ENCODE measurements around the gene LLGL2. TPM values are rescaled to one million over a fixed set of nuclear protein-coding genes. Genes with fewer than 3 reads are reported as not detected.
A peak's percentile ranks its signal among the peaks of the same experiment; 100 is the strongest.

Gene LLGL2
- total RNA-seq, 4 donors from 2014 or later: 40.0 to 101 (median 67.3) TPM

- TF ChIP-seq, protein P1, sequence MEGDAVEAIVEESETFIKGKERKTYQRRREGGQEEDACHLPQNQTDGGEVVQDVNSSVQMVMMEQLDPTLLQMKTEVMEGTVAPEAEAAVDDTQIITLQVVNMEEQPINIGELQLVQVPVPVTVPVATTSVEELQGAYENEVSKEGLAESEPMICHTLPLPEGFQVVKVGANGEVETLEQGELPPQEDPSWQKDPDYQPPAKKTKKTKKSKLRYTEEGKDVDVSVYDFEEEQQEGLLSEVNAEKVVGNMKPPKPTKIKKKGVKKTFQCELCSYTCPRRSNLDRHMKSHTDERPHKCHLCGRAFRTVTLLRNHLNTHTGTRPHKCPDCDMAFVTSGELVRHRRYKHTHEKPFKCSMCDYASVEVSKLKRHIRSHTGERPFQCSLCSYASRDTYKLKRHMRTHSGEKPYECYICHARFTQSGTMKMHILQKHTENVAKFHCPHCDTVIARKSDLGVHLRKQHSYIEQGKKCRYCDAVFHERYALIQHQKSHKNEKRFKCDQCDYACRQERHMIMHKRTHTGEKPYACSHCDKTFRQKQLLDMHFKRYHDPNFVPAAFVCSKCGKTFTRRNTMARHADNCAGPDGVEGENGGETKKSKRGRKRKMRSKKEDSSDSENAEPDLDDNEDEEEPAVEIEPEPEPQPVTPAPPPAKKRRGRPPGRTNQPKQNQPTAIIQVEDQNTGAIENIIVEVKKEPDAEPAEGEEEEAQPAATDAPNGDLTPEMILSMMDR (IDR thresholded peaks at IDR 0.05): no peak
- no peak for TF ChIP-seq POLR2A (IDR thresholded peaks at IDR 0.05)
- H3K27me3 ChIP-seq: no peaks in the 10 kb centered on the region
- peaks cover 8 to 71% (median 36%) of the 10 kb centered on the region in 3 donors for H3K4me1 ChIP-seq
- WGBS, 2 donors: 48 to 66% methylated on average over 4 to 7 of the region's 27 CpGs
- peak overlapping the region; percentile 31 to 93 (median 88) for H3K27ac ChIP-seq
- DNase-seq: no peak
- intact Hi-C loops (cut with DNase I): loop anchor here (10.0 kb wide), 2 partner anchors 183 to 247 kb away; no protein-coding TSS in a partner anchor
- H3K36me3 ChIP-seq: peaks cover 12 to 62% (median 17%) of the 10 kb centered on the region in 3 donors
- H3K9me3 ChIP-seq: no peaks in the 10 kb centered on the region
- peak overlapping the region in 1 of 4 donors; percentile 38 for H3K4me3 ChIP-seq
These were observed 17.5 kb upstream of the LLGL2 start for GRCh38 chr17:75507733-75508719.

- H3K9me3 ChIP-seq: no peaks in the 10 kb centered on the region
- no peak for DNase-seq
- 72 to 80% methylated on average over 1 to 2 of the region's 5 CpGs for WGBS, 2 donors
- peak overlapping the region in 2 of 4 donors; percentile 9 to 38 for H3K4me3 ChIP-seq
- TF ChIP-seq, protein P1 (IDR thresholded peaks at IDR 0.05): no peak
- TF ChIP-seq POLR2A (IDR thresholded peaks at IDR 0.05): no peak
- H3K36me3 ChIP-seq: peaks cover 12 to 53% (median 14%) of the 10 kb centered on the region in 3 donors
- H3K4me1 ChIP-seq: peaks cover 17 to 73% (median 45%) of the 10 kb centered on the region in 3 donors
- peak overlapping the region; percentile 28 to 93 (median 88) for H3K27ac ChIP-seq
- intact Hi-C loops (cut with DNase I): loop anchor here (10.0 kb wide), 2 partner anchors 184 to 246 kb away; no protein-coding TSS in a partner anchor
- no peaks in the 10 kb centered on the region for H3K27me3 ChIP-seq
These were observed 16.6 kb upstream of the LLGL2 start for GRCh38 chr17:75508931-75509361.

DNA sequence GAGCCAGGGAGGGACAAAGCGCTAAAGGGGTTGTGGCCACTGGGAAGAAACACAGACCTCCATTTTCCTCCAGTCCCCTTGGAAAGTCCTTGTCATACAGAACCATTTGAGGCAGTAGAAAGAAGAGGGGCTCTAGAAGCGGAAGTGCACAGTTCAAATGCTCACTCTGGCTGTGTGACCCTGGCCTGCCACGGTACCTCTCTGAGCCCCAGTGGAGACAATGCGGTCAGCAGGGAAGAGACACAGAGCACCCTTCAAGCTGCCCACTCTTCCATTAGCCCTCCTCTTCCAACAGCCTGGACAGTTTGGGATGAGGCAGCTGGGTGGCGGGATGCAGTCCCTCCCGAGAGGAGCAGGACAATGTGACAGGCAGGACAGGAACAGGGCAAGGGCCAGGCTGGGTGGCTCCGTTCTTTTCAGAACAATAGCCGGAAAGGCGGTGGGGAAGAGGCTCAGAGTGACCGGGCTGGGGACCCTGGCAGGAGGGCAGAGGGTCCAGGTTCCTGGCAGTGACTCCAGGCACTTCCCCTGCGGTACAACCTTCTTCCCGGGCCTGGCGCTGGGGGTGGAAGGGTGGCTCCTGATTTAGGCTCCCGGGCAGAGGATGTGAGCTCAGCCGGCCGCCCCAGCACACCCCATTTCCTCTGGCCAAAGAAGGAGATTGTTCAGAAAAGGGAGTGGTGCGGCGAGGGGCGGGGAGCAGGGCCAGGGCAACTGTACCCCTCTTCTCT lies 15.8 kb upstream of the LLGL2 start:
- Histone ChIP-seq H3K4me3 (peak overlapping the region in 2 of 4 donors; percentile 9 to 38), H3K27ac (peak overlapping the region; percentile 28 to 93 (median 88)), H3K4me1 (peaks cover 23 to 77% (median 50%) of the 10 kb centered on the region in 3 donors), H3K9me3 (no peaks in the 10 kb centered on the region), H3K36me3 (peaks cover 12 to 46% (median 13%) of the 10 kb centered on the region in 3 donors), H3K27me3 (no peaks in the 10 kb centered on the region)
- TF ChIP-seq POLR2A (IDR thresholded peaks at IDR 0.05): no peak
- TF ChIP-seq, protein P1 (IDR thresholded peaks at IDR 0.05): no peak
- intact Hi-C loops (cut with DNase I): loop anchor here (10.0 kb wide), 2 partner anchors 185 to 245 kb away; no protein-coding TSS in a partner anchor
- WGBS, 2 donors: 65 to 90% methylated on average over 5 to 13 of the region's 19 CpGs
- DNase-seq: no peak

GRCh38 chr17:75511270-75511609 lies 14.3 kb upstream of the LLGL2 start:
- H3K4me3 ChIP-seq: peak overlapping the region in 3 of 4 donors; percentile 13 to 98 (median 94)
- 66 to 98% methylated on average over 4 of the region's 4 CpGs for WGBS, 2 donors

More at GRCh38 chr17:75511270-75511609, 14.3 kb upstream of the LLGL2 start:
- intact Hi-C loops (cut with DNase I): no loop called here
- H3K36me3 ChIP-seq: peaks cover 7 to 30% (median 11%) of the 10 kb centered on the region in 3 donors
- TF ChIP-seq, protein P1 (IDR thresholded peaks at IDR 0.05): no peak
- TF ChIP-seq POLR2A (IDR thresholded peaks at IDR 0.05): no peak
- no peak for DNase-seq
- H3K4me1 ChIP-seq: peaks cover 28 to 89% (median 50%) of the 10 kb centered on the region in 3 donors
- H3K27me3 ChIP-seq: no peaks in the 10 kb centered on the region
- peak overlapping the region; percentile 16 to 95 (median 92) for H3K27ac ChIP-seq
- no peaks in the 10 kb centered on the region for H3K9me3 ChIP-seq

Measured in esophagus squamous epithelium (tissue), 5 donors.